ENCODE measurements around the gene ITGB4. TPM values are rescaled to one million over a fixed set of nuclear protein-coding genes. Genes with fewer than 3 reads are reported as not detected.

ITGB4 gene
- total and polyA plus RNA-seq, 2 donors (not counting 3 experiments of a cell fraction or from before 2014, with no cell fraction given), result 4.2 to 6.7 TPM

- Histone ChIP-seq H2AFZ (ENCODE audit: low read depth, low read length) (no peak overlapping the region), H3K4me3 (replicated peaks in 1 of 3; ENCODE audit: insufficient read depth in 1 of 3, low read depth in 1 of 3, low read length in 3 of 3) (no peak overlapping the region), H3K4me2 (ENCODE audit: insufficient read depth, low read length) (peak overlapping the region; percentile 54), H3K4me1 (ENCODE audit: control insufficient read depth, extremely low read depth, insufficient read depth, low read length) (peaks cover 45% of the 10 kb centered on the region), H3K9me1 (replicated peaks; ENCODE audit: control insufficient read depth, extremely low read depth, insufficient read depth, low read length) (no peaks in the 10 kb centered on the region), H3K36me3 (ENCODE audit: control insufficient read depth in 2 of 2, extremely low read depth in 1 of 2, insufficient read depth in 2 of 2, low read length in 2 of 2) (peaks cover 0 to 8% of the 10 kb centered on the region in 2 experiments), H3K9ac (replicated peaks; ENCODE audit: extremely low read depth, insufficient read depth, low read length) (no peak overlapping the region), H3K9me3 (replicated peaks; ENCODE audit: control insufficient read depth, insufficient read depth, low read length) (no peaks in the 10 kb centered on the region), H3K79me2 (ENCODE audit: control insufficient read depth, insufficient read depth, low read length) (peaks cover 63% of the 10 kb centered on the region), H4K20me1 (replicated peaks; ENCODE audit: control insufficient read depth, extremely low read depth, insufficient read depth, low read length) (no peaks in the 10 kb centered on the region), H3K27ac (ENCODE audit: insufficient read depth, low read depth, low read length) (peak overlapping the region; percentile 42), H3K27me3 (ENCODE audit: control insufficient read depth in 2 of 2, insufficient read depth in 2 of 2, low read length in 2 of 2) (no peaks in the 10 kb centered on the region)
- ChIA-PET POLR2A (no interaction called here), CTCF (interaction anchor here (0.6 to 19.6 kb wide), 27 partner anchors 8 to 85 kb away, joined by 3 to 653 read pairs (median 7); partner anchors contain the start of genes GALK1, ITGB4, RECQL5 and SAP30BP)
- intact Hi-C loops (cut with micrococcal nuclease) (loop anchor here (1.0 kb wide), 3 partner anchors 28 to 68 kb away; partner anchors contain the start of gene SMIM5), dilution Hi-C loops (cut with MboI; ENCODE audit: extremely low pct_ligation_motif_present, low sequenced_read_pairs) (no loop called here)
- TF ChIP-seq POLR2A (IDR thresholded peaks at IDR 0.05; ENCODE audit: low read depth, low read length) (no peak), CTCF (IDR thresholded peaks at IDR 0.05; ENCODE audit: extremely low read depth in 1 of 2, insufficient read depth in 1 of 2, low read depth in 1 of 2, low read length in 2 of 2) (peak; percentile 33 to 39), EZH2 (IDR thresholded peaks at IDR 0.05; ENCODE audit: borderline replicate concordance, low read depth, low read length, severe bottlenecking) (no peak), GATA2 (IDR thresholded peaks at IDR 0.05; ENCODE audit: insufficient read depth, insufficient read length, low read depth, low read length) (peak; percentile 46), POLR2AphosphoS5 (IDR thresholded peaks at IDR 0.05; ENCODE audit: insufficient read depth, low read depth, low read length) (peak; percentile 55), MYC (IDR thresholded peaks at IDR 0.05; ENCODE audit: low read depth, low read length) (no peak), JUN (IDR thresholded peaks at IDR 0.05; ENCODE audit: borderline replicate concordance, insufficient read depth, insufficient read length, low read depth) (no peak), FOS (IDR thresholded peaks at IDR 0.05; ENCODE audit: borderline replicate concordance, insufficient read depth, low read length) (peak; percentile 27)
- TF ChIP-seq, protein P1, sequence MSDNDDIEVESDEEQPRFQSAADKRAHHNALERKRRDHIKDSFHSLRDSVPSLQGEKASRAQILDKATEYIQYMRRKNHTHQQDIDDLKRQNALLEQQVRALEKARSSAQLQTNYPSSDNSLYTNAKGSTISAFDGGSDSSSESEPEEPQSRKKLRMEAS (IDR thresholded peaks at IDR 0.05; ENCODE audit: insufficient read depth, insufficient read length), result no peak
- BruUV-seq (replicated peaks), result no TSS peak
- peak; percentile 86 for FAIRE-seq
- DNase-seq (ENCODE audit: low read depth, low spot score), result peak; percentile 89
Observed at GRCh38 chr17:75679706-75680211, 41.5 kb upstream of the ITGB4 start.
